CD4-positive, alpha-beta T cell treated with Interleukin-4 for 4 hours (primary cell): Measurements from ENCODE around the gene IDE.
"Not testable (repeated sequence)": the region's sequence is repeated elsewhere in the genome, so short reads cannot be mapped to it uniquely, and the experiment has no call there.

Source experiments
- DNase-seq: peaks from one replicate; pipeline ENCODE4 v3.0.0-alpha.2; 2020

IDE gene

DNA sequence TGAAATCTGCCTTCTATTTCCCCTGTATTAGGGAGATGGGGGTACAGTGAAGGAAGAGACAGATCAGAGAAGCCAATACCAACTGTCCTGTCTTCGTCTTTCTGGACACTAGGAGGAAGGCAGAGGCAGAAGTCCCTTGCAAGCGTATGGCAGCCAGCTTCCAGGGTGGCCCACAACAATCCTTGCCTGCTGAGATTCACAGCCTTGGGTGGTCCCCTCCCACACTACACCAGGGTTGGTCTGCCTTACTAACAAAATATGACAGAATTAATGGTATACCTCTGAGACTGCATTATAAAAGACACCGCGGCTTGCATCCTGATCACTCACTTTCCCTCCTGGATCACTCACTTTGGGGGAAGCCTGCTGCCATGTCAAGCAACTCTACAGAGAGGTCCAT is 90.4 kb downstream of the IDE start:
- DNase-seq: no peak

DNA sequence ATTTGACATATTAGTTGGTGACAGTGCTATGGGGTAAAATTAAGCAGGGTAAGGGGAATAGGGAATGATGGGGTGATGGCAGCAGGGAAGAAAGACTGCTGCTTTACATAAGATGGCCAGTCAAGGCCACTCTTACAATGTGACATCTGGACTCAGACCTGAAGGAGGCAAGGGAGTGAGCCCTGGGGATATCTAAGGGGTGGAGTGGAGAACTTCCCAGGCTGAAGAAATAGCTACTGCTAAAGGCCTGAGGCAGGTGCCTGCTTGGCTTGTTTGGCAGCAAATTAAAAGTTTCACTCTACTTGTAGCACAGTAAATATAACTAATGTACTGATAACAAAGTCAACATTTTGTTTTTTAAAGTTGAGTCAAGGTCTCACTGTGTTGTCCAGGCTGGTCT is 93.5 kb downstream of the IDE start:
- DNase-seq: no peak

DNA sequence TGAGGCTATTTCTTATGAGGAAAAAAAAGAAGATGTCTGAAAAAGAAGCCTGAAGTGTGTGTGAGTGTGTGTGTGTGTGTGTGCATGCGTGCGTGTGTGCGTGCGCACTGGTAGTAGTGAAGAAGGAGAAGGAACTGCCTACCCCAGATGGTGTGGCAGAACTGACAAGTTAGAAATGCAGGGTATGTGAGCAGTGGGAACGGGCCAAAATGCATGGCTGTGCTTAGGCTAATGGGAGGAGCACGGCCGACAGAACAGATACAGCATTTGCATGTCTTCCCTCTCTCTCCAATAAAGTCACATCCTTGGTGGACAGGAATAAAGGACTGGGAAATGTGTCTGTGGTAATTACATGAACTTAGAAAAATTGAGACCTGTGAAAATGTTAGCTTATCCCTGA is 94.3 kb downstream of the IDE start:
- DNase-seq: no peak

DNA sequence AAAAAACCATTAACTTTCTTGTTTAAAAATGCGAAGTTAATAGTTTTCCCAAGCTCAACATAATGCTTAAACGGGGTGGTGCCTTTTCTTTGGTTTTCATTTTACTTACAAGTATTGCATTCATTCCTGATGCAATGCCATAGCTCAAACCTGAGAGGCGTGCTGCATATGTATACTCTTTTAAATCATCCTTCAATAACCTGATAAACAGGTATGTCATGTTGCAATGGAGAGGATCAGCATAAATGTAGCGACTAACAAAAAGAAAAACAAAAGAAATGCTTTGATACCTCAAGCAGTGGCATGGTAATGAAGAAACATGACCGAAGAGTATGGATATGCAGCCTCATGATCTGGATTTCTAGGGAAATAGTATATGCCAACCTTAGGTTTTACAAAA is 95.4 kb downstream of the IDE start:
- no peak for DNase-seq

DNA sequence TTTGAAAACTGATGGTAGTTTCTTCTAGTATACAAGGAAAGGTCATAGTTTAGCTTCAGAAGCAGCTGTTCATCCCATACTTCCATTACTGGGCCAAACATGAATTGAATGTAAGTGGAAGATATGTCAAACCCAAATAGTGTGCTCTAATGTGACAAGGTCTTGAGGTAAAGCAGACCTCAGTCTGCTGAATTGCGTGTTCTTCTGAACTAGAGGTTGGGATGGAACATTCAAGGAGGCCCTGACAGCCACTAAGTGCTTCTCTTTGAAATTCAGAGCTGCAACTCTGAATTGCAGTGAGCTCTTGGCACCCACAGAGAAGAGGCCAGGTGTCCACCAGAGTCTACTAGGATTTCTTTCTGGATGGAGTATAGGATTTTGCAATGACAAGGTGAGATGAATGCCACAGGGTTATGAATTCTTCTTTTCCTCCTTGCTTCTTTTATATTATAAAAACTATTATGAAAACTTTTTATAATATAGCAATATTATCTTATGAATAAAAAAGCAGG is 98.5 kb downstream of the IDE start:
- DNase-seq: no peak

DNA sequence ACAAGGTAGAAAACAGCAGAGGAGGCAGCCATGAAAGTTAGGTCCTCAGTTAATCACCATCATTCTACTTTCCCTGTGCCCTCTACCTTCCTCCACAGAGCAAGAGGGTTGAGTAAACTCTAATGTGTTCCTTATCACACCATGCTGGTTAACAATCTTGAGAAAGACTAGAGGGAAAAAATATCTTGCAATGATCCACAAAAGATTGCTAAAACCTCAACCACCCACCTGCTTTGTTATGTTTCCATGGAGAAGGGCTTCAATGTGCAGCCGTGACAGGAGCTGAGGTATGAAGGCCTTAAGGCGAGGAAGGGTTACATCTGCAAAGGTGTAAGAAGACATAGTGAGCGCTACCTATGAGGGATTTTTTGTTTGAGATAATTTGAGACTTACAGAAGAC is 103.9 kb downstream of the IDE start:
- DNase-seq: no peak

DNA sequence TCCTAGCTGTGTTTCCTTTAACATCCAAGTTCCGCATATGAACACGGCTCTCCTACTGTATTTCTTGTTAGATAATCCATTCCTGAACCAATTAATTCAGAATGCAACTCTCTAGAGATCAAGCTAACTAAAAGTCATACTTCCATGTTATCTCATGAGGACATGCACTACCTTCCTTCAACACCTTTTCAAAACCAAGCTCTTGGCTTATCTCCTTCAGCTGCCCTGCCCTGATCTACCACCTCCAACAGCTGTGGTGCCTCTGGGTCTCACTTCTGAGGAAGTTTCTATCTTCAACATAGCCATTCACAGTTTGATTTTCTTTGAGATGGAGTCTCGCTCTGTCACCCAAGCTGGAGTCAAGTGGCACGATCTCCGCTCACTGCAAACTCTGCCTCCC is 109.5 kb downstream of the IDE start:
- DNase-seq: no peak

DNA sequence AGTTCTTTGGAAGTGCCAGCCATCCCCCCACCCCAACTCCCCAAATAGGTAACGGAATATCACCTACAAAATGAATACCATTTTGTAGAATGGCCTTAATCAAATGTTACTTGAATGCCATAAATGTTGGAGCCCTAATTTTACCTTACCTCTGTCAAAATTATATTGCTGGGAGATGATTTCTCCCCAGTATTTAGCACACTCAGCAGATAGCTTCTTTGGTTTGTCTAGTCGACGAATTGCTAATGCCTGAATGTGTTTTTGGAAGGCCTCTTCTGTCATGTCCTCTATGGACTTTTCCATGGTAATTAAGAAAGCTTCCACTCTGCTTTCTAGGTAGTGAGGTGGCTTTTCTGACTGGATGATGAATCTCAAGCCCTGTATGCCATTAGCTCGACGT is 110.3 kb downstream of the IDE start:
- no peak for DNase-seq

DNA sequence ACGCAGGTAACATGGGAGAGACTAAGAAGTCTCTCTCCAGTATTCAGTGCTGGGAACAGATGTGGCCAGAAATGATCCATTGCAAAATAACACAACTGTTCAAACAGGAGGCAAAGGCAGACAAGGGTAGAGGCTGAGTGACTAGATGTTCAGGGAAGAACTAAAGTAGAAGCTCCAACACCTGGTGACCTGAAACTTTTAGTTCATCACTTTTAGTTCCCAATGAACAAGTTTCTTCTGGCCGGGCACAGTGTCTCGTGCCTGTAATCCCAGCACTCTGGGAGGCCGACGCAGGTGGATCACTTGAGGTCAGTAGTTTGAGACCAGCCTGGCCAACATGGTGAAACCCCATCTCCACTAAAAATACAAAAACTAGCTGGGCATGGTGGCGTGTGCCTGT is 118.9 kb downstream of the IDE start:
- not testable (repeated sequence) for DNase-seq

DNA sequence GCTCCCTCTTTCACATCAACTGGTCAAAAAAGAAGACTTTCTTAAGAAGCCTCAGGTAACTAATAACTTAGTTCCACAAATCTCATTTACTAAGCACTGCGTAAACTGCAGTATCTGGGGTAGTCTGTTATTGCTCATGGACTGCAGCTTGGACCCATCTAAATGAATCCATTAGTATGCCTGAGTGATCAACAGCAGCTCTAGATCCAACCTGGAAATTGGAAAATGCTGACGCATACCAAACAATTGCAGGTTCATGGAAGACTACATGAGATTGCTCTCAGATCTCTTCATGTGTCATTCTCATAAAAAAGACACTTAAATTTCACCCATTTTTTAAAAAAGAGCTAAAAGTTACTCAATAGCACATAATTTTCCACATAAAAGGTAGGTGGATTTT is 121.6 kb downstream of the IDE start:
- DNase-seq: no peak

DNA sequence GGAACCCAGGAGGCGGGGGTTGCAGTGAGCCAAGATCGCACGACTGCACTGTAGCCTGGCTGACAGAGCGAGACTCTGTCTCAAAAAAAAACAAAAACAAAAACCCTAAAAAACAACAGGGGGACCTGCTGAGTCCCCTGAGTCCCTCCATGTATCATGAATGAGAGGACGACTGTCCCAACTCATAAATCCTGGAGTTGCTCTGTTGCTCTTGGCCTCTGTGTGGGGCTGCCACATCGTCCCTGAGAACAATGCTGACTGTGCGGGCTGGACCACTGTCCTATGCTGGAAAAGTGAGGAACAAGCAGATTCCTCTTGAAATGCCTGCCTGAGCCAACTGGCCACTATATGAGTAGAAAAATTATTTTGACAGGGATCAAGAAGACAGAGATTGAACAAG is 122.5 kb downstream of the IDE start:
- DNase-seq: no peak

DNA sequence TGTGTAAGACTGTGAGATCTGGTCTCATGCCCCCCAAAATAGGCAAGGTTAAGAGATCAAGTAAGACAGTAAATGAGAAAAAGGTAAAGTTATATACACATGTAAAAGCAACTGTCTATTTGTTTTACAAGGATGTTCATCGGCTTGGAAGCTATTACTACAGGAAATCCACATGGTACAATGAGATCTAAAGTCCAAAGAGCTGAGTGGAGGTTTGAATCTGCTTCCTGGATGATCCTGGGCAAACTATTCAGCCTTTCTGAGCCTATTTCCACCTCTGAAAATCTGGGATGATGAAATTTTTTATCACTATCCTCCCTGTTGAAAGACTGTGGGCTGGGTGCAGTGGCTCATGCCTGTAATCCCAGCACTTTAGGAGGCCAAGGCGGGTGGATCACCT is 123.0 kb downstream of the IDE start:
- DNase-seq: no peak

DNA sequence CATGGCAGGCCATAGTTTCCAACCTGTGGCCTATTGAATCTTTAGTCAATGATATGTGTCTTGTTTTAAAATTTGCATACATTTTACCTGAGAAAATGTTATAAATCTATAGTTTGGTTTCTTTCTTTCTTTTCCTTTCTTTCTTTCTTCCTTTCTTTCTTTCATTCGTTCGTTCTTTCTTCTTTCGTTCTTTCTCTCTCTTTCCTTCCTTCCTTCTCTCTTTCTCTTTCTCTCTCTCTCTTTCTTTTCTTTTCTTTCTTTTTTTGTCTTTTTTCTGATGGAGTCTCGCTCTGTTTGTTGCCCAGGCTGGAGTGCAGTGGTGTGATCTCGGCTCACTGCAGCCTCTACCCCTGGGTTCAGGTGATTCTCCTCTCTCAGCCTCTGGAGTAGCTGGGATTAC is 133.3 kb downstream of the IDE start:
- no peak for DNase-seq

DNA sequence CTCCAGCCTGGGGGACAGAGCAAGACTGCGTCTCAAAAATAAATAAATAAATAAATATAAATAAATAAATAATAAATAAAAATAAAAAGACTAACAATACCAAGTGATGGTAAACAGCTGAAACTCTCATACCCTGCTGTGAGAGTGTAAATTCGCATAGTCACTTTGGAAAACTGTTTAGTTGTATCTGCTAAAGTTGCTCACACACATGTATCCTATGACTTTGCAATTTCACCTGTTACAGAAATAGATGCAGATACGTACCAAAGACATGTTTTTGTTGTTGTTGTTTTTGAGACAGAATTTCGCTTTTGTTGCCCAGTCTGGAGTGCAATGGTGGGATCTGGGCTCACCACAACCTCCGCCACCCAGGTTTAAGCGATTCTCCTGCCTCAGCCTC is 135.7 kb downstream of the IDE start:
- no peak for DNase-seq

DNA sequence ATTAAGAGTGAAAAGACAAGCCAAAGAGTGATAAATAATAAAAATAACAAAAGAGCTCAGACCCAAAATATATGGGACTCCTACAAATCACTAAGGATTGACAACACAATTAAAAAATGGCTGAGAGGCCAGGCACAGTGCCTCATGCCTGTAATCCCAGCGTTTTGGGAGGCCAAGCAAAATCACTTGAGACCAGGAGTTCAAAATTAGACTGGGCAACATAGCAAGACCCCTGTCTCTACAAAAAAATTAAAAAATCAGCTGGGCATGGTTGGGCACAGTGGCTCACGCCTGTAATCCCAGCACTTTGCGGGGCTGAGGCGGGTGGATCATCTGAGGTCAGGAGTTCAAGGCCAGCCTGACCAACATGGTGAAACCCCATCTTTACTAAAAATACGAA is 137.3 kb downstream of the IDE start:
- DNase-seq: no peak

DNA sequence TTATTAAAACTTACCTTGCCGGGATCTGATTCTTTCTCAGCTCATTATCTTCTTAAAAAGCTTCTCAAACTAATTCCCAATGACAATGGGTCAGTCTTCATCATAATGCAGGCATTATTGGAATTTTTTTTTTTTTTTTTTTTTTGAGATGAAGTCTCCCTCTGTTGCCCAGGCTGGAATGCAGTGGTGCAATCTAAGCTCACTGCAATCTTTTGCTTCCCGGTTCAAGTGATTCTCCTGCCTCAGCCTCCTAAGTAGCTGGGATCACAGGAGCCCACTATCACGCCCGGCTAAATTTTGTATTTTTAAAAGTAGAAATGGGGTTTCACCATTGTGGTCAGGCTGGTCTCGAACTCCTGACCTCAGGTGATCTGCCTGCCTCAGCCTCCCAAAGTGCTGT is 137.8 kb downstream of the IDE start:
- DNase-seq: not testable (repeated sequence)

DNA sequence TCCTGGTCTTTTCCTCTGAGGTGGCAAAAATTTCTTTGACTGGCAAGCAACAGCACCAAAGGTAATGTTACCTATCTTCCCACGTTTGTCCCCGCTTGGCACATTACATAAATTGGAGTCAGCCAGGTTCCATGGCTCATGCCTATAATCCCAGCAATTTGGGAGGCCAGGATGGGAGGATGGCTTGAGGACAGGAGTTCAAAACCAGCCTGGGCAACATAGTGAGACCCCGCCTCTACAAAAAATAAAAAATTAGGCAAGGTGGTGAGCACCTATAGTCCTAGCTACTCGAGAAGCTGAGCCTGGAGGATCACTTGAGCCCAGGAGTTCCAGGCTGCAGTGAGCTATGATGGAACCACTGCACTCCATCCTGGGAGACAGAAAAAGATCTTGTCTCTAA is 139.5 kb downstream of the IDE start:
- no peak for DNase-seq

DNA sequence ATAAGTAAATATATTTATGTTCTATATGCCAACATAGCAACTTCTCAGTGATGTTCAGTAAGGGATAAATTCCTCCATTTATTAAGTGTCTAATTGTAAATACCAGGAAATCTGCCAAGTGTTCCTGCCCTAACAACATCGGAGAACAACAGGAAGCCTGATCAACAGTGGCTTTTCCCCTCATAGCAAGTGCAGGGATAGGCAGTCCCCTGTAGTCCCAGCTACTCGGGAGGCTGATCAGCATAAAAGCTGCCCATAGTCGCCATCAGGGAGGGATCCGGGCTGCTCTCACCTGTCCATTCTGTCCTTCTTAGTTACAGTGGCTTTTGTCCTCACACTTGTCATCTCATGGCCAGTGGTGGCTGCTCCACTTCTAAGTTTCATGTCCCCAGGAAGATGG is 141.3 kb downstream of the IDE start:
- no peak for DNase-seq

DNA sequence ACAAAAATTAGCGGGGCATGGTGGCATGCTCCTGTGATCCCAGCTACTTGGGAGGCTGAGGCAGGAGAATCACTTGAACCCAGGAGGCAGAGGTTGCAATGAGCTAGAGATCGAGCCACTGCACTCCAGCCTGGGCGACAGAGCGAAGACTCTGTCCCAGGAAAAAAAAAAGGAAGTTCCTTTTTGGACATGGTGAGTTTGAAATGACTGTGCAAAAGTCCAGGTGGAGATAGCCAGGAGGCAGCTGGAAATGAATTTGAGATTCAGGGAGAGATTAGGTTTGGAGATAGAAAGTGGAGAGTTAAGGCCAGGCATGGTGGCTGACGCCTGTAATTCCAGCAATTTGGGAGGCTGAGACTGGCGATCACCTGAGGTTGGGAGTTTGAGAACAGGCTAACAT is 143.8 kb downstream of the IDE start:
- DNase-seq: no peak

DNA sequence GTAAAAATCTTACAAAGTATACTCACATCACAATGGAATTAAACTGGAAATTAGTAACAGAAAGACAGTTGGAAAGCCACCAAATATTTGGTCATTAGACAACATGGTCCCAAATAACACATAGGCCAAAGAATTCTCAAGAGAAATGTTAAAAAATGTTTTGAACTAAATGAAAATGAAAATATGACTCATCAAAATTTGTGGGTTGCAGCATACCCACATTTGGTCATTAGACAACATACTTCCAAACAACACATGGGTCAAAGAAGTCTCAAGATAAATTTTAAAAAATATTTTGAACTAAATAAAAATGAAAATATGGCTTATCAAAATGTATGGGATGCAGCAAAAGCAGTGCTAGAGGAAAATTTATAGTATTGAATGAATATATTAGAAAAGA is 152.3 kb downstream of the IDE start:
- no peak for DNase-seq

DNA sequence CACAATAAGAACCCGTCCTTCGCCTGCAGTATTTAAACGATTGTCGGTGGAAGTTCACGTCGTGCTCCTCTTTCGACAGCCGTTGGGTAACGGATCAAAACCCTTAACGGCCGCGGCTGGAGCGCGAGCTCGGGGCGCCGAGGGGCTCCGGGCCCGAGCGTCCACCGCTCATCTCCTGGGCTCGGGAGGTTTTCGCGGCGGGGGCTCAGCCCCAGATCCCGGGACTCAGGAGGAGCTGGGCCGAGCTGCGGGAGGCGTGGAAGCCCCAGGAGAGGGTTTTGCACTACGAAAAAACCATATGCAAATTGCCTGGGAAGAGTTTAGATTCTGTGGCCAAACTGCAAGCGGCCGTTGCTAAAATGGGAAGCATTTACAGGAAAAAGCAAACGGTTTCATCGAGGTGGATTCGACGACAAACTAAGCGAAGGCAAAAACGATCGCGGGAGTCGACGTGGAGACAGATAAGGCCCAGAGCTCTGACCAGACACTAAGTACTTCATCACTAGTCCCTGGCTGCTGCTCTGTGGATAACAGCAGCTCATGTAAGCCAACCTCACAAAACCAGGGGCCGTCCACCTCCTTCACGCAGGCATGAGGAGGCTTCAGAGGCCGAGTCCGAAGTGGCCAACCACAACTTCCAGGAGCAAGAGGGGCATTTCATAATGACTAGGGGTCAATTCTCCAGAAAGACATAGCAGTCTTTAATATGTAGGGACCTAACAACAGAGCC is 153.2 kb downstream of the IDE start:
- no peak for DNase-seq

DNA sequence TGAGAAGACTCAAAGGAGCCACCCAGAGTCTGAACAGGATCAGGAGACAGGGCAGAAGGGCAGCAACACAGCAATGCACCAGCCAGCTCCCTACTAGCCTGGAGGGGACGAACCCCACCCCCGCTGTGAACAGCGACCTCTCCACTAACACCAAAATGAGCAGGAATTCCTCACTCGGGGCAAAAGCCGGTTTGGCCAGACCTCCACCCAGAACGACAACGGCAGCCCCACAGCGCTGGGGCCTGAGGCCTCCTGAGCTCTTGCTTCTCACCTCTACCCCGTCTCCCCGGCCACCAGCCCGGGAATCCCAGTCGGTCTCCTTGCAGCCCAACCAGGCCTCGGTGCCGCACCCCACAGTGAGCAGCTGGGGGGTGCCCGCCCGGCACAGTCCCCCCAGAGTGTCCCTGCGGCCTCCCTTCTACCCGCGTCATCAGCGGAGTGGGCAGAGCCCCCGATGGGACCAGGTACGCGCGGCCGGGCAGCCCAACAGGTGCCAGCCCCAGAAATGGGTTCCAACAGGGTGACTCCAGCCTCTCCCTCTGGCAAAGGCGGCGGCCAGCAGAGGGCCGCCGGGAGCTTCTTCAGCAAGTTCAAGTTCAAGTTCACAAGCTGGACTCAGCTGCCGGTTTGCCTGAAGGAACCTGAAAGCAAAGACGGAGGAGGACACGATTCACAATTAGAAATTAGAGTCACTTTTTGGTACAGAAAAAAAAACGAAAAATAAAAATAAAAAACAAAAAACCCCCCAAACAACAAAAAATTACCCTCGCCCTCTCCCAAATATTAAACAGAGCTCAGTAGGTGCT is 153.9 kb downstream of the IDE start:
- no peak for DNase-seq

DNA sequence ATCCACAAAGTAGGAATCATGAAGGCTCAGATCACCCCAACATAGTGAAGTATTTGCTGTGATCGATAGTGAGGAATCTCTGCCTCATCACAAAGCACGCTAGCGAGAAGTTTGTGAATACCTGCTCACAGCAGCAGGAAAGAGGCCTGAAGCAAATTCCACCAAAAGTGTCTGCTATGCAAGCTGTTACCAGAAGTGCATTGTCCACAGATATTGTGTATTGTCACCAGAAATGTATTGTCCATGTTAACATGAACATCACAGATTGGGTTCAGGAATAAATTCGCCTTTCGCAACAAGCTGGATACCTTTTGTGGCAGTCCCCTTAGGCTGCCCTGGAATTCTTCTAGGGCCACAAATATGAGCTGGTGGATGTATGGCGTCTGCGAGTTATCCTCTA is 155.0 kb downstream of the IDE start:
- no peak for DNase-seq

DNA sequence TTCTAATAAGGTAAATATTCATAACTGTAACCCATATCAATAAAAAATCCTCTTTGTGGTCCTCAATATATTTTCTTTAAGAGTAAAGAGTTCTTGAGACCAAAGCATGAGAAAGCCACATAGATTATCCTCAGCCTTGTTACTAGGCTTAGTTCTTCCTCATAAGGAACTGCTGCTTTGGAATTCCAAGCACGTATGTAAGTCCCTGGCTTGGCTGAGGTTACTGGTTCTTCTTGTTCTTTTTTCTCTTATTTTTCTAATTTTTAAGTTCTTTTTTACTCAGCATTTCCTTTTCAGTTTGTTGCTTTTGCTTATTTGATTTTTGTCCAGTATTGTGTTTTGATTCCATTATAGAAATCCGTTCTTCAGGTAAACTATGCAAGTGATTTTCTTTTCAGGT is 155.7 kb downstream of the IDE start:
- DNase-seq: no peak

DNA sequence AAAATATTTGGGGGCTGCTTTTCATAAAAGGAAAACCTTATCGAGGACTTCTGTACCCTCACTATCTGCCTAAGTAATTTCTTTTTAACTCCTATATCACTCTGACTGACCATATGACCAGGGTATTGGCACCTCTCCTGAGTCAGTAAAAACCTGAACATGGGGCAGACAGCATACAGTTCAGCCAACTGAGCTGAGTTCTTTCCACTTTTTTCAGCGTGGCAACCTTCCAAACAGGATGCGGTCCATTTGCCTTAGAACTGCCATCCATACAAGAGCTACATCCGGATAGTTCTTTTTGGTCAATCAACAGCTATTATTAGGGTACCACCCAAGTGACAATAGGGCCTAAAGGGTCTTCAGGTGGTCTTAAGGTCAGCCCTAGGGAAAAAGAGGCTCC is 160.4 kb downstream of the IDE start:
- DNase-seq: no peak
